T follicular helper cell (primary cell): ENCODE results near the gene MLANA.
A peak's percentile ranks its signal among the peaks of the same experiment; 100 is the strongest.
"Not testable (repeated sequence)": the region's sequence is repeated elsewhere in the genome, so short reads cannot be mapped to it uniquely, and the experiment has no call there.

Experiments used
- DNase-seq: peaks from one replicate; pipeline ENCODE4 v3.0.0-alpha.2; 2020; ENCODE audit warnings: low read depth

Gene MLANA

DNA sequence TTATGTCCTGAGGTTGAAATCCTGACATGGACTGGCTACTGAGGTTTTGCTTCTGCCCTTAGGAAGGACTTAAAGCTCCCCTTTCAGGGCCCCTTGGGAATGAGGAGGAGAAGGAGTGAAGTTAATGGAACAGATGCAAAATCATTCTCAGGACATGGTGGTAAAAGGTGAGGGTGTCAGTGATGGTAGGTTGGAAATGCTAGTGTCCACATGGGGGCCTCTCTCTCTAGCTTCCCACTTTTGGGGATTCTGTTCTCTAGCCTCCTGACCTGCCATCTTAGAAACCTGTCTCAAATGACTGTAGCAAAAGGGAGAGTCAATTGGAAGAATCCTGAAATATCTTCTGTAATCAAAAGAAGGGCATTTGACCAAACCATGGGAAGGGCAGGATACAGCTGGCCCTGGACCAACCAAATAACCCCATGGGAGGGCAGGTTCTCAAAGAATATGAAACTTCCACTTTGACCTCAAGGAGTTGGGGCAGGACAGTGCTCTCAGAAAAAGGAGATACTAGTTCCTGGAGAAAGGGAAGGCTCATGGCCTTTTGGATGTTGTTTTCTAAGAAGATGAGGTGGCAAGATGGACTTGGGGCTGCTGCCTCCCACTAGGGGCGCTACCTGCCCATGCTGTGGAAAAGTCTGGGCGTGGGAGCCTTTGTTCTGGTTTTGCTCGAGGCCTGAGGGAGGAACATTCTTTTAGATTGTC is 21.2 kb upstream of the MLANA start:
- no peak for DNase-seq

DNA sequence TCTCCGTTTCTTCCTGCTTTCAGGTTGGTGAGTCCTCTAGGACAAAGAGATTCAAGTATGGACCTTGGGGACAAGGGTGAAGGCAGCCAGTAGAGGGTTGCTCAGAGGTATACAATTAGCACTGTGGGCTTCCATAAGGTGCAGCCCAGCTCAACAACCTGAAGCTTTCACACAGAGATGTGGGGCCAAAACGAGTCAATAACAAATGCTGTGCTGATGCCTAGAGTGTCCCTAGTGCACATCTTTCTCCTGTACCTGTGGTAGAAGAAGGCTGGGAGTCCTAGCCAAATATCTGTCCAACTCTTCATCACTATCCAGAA is 20.7 kb upstream of the MLANA start:
- DNase-seq: no peak

DNA sequence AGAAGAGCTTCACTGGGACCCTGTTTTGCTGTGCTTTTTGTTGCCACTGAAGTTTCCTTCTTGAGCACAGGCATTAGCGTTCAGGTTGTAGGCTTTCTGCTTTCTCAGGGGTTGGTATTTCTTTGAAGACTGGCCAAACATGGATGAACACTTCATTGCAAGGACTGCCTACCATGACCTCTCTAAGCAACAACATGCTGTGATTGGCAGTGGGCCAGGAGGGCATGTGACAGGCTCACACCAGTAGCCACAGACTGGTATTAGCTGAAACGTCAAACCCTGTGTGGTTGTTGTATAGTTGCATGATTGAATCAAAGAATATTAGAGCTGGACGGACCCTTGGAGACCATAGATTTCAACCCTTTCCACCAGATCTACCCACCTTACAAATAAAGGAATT is 20.0 kb upstream of the MLANA start:
- no peak for DNase-seq

DNA sequence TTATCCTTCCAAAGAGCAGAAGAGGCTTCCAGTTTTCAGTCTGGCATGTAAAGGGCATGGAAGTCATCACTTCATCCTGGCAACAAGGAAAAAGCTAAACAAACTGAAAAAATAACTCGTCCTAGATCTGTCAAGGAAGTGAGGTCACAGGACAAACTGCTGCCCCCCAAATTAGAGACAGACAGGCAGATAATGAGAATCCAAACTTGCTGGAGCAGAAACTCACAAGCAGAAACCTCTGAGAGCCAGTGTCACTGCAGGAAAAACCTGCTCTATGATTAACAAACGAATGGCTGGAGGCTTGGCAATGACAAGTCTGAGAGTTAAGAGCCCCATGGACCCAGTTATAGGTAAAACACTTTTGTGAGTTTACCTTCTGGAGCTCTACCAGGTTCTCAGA is 18.9 kb upstream of the MLANA start:
- DNase-seq: no peak

DNA sequence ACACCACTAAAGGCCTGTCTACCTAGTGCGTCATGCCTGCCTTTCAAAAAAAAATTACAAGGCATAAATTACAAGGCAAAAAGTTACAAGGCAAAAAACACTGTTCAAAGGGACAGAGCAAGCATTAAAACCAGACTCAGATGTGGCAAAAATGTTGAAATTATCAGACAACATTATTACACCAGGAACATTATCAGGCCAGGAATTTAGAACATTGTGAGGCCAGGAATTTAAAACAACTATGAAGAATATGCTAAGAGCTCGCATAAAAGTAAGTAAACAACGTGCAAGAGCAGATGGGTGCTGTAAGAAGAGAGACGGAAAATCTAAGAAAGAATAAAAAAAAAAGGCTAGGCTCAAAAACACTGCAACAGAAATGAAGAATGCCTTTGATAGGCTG is 18.2 kb upstream of the MLANA start:
- no peak for DNase-seq

DNA sequence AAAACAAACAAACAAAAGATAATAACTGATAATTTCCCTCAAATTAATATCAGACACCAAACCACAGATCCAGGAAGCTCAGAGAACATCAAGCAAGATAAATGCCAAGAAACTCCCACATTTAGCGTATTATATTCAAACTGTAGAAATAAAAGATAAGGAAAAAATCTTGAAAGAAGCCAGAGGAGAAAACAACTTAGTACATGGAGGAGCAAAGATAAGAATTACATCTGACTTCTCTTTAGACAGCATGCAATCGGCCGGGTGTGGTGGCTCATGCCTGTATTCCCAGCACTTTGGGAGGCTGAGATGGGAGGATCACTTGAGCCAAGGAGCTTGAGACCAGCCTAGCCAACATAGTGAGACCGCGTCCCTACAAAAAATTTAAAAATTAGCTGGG is 17.2 kb upstream of the MLANA start:
- DNase-seq: no peak

DNA sequence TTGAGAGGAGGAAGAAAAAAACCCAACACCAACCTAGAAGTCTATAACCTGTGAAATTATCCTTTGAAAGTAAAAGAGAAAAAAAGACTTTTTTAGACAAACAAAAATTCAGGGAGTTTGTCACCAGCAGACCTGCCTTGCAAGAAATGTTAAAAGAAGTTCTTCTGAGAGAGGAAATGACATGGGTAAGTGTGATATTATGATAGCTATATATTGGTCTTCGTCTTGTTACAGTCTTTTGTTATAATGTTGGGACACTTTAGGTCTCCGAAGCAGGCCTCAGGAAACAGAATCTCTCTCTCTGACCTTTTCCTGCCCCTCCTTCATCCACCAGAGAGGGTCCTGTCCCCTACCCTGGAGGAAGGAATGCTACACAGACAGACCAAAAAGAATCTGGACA is 16.6 kb upstream of the MLANA start:
- no peak for DNase-seq

DNA sequence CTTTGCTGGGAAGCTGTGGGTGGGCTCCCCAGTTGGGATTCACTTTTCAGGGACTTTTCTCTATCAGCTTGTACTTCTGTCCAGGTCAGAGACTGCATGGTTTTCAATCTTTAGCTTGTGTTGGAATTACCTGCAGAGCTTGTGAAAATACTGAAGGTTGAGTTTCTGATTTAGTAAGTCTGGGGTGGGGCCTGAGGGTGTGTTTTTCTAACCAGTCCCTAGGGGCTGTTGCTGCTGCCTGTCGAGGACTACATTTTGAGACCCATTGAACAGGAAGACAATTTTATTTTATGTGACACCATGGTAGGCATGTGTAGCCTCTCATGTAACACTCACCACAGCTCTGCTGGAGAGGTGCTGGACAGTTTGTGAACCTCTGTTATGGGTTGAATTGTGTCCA is 14.7 kb upstream of the MLANA start:
- DNase-seq: no peak

DNA sequence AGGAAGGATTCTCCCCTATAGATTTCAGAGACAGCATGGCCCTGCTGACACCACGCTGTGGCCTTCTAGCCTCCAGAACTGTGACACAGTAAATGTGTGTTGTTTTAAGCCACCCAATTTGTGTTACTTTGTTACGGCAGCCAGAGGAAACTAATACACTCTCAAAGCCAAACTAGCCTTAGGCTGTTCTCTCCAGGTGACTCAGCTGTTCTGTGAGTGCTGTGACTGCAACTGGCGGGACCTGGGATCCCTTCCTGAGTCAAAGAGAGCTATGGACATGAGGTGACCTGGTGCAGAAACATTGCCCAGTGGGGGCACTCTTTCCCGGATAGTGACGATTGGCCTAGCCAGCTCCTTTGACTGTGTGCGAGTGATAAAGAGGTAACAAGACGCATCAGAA is 14.0 kb upstream of the MLANA start:
- no peak for DNase-seq

DNA sequence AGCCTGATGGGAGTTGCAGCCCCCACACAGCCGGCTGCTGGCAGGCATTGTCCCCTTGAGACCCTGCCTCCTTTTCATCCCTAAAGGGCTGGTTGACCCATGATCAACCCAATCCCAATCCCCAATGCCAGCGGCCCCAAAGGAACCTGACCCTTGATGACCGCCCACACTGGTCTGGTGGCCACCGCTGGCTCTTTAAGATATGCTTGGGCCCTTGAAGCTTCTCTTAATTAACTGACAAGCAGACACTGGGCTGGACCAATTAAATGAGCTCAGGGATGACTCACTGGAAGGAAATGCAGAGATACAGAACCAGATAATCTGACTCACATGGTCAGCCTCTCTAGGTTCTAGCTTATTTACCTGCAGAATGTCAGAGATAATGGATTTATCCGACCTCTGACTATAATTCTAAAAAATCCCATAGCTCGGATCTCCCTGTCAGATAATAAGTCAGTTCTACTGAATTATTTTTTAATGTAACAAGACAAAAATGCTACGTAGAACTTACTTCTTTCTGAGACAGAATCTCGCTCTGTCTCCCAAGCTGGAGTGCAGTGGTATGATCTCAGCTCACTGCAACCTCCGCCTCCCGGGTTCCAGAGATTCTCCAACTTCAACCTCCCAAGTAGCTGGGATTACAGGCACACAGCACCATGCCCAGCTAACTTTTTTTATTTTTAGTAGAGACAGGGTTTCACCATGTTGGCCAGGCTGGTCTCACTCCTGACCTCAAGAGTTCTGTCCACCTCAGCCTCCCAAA is 11.1 kb upstream of the MLANA start:
- no peak for DNase-seq

DNA sequence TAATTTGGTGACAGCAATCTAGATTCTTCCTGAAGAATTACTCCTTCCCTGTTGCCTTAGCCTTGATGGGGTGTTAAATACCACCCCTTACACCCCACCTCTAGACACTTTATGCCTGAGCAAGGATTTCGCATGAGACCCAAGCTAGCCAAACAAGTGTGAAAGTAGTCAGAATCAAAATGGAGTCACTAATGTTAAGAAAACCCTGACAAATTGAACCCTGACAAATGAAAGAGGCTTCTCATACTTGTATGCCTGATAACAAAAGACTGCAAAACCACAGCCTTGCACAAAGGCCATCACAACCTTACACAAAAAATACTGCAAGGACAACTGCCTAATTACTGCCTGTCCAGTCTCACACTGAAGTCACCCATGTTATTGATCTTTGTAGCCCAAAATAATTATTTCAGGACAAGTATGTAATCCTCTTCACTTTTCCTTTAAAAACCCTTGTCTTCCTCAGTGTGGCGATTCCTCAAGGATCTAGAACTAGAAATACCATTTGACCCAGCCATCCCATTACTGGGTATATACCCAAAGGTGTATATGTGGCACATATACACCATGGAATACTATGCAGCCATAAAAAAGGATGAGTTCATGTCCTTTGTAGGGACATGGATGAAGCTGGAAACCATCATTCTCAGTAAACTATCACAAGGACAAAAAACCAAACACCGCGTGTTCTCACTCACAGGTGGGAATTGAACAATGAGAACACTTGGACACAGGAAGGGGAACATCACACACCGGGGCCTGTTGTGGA is 8.3 kb upstream of the MLANA start:
- DNase-seq: not testable (repeated sequence)

DNA sequence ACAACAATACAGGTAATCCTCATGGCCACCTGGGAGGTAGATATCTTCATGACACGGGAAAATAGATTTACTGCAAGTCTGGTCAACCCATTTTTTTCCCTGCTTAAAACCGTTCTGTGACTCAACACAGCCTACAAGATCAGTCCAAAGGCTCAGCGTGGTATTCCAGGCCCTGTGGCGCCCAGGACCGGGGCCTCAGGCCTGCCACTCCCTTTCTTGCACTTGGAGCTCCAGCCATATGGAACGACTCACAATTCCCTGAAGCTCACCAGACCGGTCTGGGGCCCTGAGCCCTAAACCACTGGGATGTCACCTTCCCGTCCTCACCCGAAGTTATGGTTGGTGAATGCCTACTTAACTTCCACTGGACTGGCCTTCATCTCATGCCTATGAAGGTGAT is 6.5 kb upstream of the MLANA start:
- no peak for DNase-seq

DNA sequence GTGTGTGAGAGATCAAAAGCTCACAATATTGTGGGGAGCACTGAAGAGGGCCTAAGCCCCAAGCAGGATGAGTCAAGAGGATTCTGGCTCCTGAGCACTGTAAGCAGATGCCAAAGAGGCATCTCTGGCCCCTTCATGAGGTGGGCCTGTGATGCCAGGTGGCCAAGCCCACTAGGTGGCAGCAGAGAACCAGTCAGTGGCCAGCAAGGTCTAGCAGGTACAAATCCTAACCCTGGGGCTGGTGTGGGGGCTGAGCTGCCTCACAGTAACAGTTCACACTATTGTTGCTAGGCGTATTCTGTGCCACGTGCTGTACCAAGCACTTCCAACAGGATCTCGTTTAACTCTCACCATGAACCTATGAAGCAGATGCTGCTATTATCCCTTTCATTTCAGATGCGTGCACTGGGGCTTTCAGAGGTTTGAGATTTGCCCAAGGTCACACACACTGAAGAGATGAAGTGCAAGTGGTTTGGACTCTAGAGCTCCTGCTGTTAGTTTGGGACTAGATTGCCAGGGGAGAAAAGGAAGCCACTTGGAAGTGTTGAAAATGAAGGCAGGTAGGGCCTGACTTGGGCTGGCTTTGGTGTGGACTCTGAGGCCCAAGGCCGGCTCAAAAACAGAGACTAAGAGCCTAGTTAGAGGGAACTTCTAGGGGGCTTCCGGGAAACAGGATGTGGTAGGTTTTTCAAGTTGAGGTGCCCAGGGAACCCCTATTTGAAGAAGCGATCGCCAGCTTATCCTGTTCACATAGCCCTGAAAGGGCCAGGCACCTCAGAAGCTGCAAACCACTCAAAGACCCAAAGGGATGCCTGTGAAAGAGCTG is 4.4 kb upstream of the MLANA start:
- peak; percentile 54 for DNase-seq

DNA sequence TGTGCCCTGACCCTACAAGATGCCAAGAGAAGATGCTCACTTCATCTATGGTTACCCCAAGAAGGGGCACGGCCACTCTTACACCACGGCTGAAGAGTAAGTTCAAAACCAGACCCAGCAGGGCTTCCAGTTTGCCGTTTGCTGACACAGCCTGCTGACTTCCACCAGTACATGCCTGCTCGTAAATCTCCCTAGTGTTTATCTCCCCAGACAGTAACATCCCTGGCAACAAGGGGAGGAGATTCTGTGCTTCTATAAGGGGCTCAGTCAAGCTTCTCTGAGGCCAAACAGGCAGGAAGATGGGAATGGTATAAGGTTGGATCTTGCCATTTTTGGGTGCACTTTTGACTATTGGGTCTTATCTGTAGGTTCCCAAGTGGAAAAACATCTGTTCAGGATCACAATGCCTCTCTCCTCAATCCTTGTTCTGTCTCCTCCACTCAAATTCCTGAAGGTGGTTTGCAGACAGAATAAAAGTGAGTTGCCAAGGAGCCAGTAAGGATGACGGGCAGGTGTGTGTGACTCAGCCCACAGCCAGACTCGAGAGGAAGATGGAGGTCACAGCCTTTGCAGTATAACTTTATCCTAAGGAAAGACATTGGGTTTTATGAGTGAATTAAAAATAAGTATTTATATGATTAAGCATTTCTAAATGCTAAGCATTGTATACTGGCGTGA is 1.9 kb downstream of the MLANA start:
- DNase-seq: no peak

DNA sequence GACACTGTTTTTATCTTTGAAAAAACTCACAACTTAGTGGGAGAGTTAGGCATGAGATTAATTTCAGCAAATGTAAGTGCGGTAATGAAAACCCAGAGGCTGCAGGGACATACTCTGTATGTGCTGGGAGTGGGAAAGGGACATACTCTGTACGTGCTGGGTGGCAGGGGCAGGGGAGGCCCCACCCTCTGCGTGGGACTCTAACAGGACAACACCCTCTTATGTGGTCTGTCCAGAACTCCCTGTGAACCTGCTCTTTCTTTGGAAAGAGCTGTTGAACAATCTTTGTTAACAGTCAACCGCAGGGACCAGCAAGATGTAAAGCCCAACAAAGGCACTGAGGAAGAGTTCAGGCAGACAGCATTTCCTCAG is 2.4 kb downstream of the MLANA start:
- no peak for DNase-seq

DNA sequence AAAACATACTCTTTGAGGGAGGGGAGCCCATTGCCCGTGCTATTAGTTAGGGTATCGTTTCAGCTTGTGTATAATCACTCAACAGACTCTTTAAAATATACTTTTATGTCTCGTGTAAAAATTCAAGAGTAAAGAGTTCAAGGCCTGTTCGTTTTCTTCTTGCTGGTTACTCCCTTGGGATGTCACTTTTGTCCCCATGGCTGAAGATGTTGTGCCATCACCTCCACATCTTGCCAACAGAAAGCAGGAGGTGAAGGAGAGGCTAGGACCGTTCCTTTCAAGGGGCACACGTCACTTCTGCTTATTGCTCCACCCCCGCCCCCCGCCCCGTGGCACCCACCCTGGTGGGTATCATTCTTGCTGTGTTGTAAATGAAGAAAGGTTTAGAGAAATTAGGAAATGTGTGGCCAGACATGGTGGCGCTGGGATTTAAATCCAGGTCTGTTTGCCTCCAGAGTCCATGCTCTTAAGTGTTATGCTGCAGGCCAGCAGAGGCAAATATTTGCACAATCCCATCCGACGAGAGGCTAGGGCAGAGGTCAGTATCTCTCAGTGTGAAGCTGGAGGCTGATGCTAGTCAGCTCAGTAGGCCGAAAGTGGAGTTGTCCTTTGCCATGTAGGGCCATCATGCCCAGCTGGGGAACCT is 3.0 kb downstream of the MLANA start:
- no peak for DNase-seq

DNA sequence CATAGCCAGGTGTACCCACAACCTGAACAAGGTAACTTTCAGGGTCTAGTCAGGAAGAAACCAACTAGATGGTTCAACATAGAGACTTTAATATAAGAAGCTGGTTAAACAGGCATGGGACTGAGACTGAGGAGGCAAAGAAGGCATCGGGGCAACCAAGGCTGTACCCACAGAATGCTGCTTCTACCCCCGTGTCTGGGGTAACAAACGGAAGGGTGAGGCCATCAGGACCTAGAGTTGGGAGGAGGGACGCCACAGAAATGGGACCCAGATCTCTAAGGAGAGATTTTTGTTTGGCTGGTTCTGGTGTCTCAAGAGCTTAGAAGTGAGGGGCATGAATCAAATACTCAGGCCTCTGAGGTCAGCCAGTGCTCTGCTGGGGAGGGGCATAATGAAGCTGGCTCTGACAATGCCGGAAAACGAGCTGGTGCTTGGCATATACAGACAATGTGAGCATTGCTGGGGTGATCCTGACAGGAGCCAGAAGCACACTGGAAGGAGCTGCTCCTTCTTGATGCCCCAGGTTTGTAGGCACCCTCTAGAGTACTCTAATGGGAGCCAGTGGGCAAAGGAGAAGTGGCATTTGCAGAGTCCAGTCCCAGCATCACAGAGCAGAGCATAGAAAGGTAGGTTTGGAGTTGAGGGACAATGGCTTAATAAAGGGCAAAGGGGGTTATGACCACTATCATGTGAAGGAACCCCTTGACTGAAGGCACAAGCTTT is 3.7 kb downstream of the MLANA start:
- no peak for DNase-seq

DNA sequence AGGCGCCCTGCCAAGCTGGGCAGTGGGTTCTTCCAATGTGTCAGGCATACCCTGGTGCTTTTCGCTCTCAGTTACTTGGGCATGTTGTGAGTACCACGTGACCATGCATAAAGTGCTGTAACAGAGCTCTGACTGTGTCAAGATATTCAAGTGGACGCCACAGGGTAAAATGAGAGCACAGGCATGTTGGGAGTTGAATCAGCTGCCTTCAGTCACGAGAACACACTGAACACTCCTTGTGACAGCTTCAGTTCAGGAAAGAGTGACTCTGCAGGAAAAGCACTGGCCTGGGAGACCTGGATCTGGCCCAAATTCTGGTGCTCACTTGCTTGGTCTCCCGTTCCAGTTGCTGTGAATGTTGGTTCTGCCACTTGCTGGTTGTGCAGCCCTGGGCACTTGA is 5.1 kb downstream of the MLANA start:
- DNase-seq: no peak

DNA sequence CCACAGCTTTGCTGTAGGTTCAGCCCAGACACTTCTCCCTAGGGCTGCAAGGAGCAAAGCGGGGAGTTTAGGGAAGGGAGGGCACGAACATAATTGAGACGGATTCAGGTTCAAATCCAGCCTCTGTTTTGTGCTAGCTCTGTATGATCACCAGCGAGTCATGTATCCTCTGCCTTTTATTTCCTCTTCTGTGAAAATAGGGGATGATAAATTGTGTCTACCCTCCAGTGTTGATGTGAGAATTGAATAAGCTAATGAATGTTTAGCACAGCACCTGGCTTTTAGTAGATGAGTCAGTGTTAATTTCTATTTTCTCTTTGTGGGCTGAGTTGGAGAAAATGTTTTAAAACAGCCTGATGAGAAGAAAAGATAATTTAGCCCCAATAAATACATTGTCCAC is 6.2 kb downstream of the MLANA start:
- DNase-seq: no peak

DNA sequence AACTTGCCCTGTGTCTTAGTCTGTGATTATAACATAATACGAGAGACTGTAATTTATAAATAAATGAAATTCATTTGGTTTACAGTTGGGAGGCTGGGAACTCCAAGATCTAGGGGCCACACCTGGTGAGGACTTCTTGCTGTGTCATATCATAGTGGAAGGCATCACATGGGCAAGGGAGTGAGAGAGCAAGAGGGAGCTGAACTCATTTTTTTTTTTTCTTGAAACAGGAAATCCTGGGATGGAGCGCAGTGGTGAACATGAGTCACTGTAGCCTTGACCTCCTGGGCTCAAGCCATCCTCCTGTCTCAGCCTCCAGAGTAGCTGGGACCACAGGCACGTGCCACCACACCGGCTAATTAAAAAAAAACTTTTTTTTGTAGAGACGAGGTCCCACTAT is 7.2 kb downstream of the MLANA start:
- DNase-seq: no peak

DNA sequence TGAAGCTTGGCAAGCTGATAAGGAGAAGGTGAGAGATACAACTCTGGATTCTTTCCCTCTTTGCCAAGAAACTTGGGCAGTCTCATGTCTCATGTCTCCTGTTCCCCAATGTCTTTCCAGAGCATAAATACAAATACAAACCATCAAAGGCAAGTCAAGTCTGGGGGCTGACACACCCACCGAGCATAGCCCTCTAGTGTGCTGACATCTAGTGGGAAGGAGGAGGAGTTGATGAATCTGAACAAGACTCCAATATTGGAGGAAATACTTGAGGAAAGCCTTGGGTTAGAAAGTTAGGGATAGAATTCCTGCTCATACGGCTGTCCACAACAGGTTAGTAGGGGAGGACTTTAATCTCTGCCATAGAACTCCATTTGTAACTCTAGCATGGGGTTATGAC is 8.6 kb downstream of the MLANA start:
- no peak for DNase-seq
